Fibroblast of peridontal ligament (primary cell): ENCODE measurements around the gene CDC23.
"Not testable (repeated sequence)": the region's sequence is repeated elsewhere in the genome, so short reads cannot be mapped to it uniquely, and the experiment has no call there.

ENCODE experiments used
- DNase-seq: peaks from one replicate; pipeline ENCODE4 v3.0.0-alpha.2; 2010; ENCODE audit errors: extremely low read depth

CDC23 gene

GRCh38 chr5:138216799-138217198, 3.7 kb upstream of the CDC23 start:
- no peak for DNase-seq

GRCh38 chr5:138212828-138213160, 329 bp downstream of the CDC23 start:
- no peak for DNase-seq

DNA sequence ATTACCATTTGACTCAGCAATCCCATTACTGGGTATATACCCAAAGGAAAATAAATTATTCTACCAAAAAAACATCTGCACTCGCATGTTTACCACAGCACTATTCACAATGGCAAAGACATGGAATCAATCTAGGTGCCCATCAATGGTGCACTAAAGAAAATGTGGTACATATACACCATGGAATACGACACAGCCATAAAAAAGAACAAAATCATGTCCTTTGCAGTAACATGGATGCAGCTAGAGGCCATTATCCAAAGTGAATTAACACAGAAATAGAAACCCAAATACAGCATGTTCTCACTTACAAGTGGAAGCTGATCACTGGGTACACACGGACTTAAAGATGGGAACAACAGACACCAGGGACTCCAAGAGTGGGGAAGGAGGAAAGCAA, 2.1 kb downstream of the CDC23 start:
- no peak for DNase-seq

DNA sequence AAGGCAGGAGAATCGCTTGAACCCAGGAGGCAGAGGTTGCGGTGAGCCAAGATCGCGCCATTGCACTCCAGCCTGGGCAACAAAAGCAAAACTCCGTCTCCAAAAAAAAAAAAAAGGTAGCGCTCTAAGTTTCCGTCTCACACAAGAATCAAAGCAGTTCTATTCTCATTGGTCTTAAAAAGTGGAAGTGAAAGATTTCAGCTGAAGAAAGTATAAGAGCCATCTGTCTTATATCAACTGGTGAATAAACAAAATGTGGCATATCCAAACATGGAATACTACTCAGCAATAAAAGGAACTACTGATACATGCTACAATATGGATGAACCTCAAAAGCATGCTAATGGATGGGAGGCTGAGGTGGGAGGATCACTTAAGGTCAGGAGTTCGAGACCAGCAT, 19.3 kb downstream of the CDC23 start:
- DNase-seq: not testable (repeated sequence)

DNA sequence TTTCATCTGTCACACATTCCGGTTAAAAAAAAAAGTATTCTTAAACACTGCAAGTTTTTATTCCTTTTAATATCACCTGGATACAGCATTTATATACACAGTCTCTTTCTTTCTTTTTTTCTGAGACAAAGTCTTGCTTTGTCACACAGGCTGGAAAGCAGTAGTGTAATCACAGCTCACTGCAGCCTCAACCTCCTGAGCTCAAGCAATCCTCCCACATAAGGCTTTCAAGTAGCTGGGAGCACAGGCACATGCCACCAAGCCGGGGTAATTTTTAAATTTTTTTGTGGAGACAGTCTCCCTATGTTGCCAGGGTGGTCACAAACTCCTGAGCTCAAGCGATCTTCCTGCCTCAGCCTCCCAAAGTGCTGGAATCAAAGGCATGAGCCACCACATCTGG, 20.3 kb downstream of the CDC23 start:
- DNase-seq: no peak

DNA sequence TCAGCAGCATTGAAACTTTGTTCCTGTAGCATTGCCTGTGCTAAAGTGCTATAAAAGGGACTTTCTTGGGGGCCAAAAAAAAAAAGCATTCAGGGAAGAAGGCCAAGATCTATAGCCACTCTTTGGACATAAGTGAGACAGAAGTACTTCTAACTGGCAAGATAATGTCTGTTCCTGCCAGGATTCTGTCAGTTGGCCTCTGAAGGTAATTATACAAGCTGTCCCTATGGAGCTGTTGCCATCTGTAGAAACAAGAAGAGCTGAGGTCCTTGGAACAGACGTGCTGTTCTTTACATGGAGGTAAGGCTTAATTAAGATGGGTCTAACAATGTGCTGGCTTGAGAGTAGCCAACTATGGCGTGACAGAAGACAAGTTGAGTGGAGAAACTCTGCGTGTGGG, 24.5 kb downstream of the CDC23 start:
- DNase-seq: no peak

DNA sequence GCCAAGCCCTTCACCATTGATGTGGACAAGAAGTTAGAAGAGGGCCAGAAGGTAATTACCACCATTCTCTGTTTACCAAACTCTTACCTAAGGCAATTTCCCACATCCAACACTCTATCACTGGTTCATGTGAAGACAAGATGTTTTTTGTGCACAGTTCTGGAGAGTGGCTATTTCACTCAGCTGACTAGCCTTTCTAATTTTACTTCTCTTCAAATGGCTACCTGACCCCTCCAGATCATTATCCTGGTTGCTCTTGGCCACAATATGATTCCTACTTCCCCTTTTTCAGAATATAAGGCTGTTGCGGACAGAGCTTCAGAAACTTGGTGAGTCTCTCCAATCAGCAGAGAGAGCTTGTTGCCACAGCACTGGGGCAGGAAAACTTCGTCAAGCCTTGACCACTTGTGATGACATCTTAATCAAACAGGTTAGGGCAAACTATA, 27.1 kb downstream of the CDC23 start:
- no peak for DNase-seq

- DNase-seq: no peak
These were observed 30.3 kb downstream of the CDC23 start for GRCh38 chr5:138182808-138183207.

GRCh38 chr5:138180841-138181240, 32.3 kb downstream of the CDC23 start:
- no peak for DNase-seq

GRCh38 chr5:138180183-138180782, 32.8 kb downstream of the CDC23 start:
- DNase-seq: peak; percentile 70

DNA sequence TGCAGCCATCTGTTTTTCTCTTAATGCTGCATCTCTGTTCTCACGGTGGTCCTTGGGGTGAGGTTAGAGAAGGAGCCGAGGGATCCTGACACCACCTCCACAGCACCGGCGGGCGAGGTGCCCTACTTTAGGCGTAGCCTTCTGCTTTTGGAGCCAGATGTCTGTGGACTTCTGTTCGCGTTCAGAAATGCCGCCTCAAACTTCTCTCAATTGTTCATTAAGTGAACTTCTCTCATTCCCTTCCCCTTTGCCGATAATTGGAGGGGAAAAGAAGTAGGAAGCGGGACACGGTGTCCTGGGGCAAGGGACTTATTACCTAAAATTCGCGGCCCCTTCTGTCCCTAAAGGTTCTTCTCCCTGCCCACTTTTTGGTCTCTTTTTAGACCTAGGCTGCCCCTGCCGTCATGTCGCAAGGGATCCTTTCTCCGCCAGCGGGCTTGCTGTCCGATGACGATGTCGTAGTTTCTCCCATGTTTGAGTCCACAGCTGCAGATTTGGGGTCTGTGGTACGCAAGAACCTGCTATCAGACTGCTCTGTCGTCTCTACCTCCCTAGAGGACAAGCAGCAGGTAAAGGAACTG, 33.8 kb downstream of the CDC23 start:
- DNase-seq: no peak

- DNase-seq: peak; percentile 95
These were observed 34.4 kb downstream of the CDC23 start, which contains the start of the genes BRD8 and KIF20A for GRCh38 chr5:138178516-138179276. Gene BRD8, minus strand, starts transcription at chr5:138178630. Its CDS starts 16 bp downstream, at chr5:138178614. Gene KIF20A, plus strand, starts transcription at chr5:138179112. Its CDS starts 569 bp downstream, at chr5:138179681.

GRCh38 chr5:138177941-138178515, 35.1 kb downstream of the CDC23 start:
- DNase-seq: peak; percentile 33

- no peak for DNase-seq
These were observed 42.8 kb downstream of the CDC23 start for GRCh38 chr5:138170299-138170698.

DNA sequence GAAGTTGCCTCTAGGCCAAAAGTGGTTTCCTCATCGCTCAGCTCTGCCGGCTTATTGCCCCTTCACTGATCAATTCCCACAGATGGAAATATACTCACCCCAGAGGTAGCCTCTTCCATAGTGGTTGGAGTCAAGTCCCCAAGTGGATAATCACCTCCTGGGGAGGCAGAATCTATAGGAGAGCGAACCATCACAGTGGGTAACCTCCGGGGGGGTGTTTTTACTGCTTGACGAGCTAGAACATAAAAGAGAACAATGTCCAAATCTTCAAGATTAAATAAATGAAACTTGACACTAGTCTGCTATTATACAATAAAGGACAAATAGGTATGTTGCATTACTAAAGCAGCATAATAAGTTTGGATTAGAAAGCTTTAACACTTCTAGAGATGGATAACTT, 44.0 kb downstream of the CDC23 start:
- no peak for DNase-seq

GRCh38 chr5:138163721-138164120, 49.4 kb downstream of the CDC23 start:
- no peak for DNase-seq

- no peak for DNase-seq
These were observed 52.4 kb downstream of the CDC23 start for GRCh38 chr5:138160706-138161105.

DNA sequence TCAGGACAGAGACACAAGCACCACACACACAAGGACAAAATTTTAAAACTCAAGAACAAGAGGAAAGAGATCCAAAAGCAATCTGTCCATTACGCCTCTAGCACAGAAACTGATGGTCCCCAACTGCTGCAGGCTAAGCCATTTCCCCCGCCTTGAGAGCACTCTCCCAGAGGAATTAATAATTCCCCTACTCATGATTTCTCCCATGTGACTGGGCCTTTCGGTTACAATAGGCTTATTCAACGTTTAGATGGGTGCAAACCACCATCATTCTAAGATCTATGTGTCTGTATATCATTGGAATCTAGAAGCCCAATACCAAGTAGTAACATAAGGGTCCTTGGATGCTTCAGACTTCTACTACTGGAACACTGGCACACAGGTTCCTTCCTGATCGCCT, 53.5 kb downstream of the CDC23 start:
- no peak for DNase-seq

- no peak for DNase-seq
These were observed 55.5 kb downstream of the CDC23 start for GRCh38 chr5:138157626-138158025.

- DNase-seq: not testable (repeated sequence)
These were observed 57.1 kb downstream of the CDC23 start for GRCh38 chr5:138155977-138156376.

DNA sequence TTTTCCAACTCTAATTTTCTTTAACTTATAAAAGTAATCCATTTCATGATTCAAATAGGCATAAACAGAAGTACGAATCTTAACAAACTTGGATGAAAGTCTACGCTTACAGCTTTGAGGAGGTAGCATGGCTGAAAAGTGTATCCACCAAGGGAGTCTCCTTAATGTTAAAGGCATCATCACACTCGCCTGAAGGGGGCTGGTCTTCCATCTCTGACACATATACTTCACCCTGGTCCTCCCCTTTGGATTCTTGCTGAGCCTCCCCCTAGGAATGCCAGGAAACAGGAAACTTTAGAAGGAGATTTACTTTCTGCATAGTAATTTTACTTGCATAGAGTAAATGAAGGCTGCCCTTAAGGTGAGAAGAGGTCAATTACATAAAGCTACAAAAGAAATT, 63.6 kb downstream of the CDC23 start:
- peak; percentile 8 for DNase-seq

DNA sequence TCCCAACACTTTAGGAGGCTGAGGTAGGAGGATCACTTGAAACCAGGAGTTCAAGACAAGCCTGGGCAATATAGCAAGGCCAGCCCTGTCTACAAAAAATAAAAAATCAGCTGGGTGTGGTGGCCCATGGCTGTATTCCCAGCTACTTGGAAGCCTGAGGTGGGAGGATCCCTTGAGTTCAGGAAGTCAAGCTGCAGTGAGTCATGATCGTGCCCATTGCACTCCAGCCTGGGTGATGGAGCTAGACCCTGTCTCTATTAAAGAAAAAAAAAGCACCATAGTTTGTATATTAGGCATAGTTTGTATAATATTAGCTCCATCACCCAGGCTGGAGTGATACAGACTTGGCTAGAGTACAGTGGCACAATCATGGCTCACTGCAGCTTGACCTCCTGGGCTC, 64.3 kb downstream of the CDC23 start:
- DNase-seq: peak; percentile 86

DNA sequence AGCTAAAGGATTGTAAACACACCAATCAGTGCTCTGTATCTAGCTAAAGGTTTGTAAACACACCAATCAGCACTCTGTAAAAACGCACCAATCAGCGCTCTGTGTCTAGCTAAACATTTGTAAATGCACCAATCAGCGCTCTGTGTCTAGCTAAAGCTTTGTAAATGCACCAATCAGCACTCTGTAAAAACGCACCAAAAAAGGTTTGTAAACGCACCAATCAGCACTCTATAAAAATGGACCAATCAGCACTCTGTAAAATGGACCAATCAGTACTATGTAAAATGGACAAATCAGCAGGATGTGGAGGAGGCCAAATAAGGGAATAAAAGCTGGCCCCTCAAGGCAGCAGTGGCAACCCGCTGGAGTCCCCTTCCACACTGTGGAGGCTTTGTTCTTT, 69.5 kb downstream of the CDC23 start:
- not testable (repeated sequence) for DNase-seq
